ENCODE measurements around the gene NUDT22.

GRCh38 chr11:64234647-64235379 is 8.7 kb downstream of the NUDT22 start:
- peak; percentile 26; the same call in 1 of the 2 replicates for TF ChIP-seq CTCF (conservative IDR thresholded peaks at IDR 0.05; ENCODE audit: low read depth, low read length)
- TF ChIP-seq RAD21 (IDR thresholded peaks at IDR 0.05; ENCODE audit: low read length) = no peak
- no peak for TF ChIP-seq BHLHE40 (IDR thresholded peaks at IDR 0.05; ENCODE audit: low read depth, low read length)
- peak; percentile 30; the same call in 1 of the 2 replicates for TF ChIP-seq MAZ (IDR thresholded peaks at IDR 0.05; ENCODE audit: borderline replicate concordance, low read depth, low read length)
- TF ChIP-seq USF2 (IDR thresholded peaks at IDR 0.05; ENCODE audit: low read depth, low read length) = no peak
- no peak for TF ChIP-seq RFX5 (IDR thresholded peaks at IDR 0.05; ENCODE audit: low read depth, low read length)
- no peak for TF ChIP-seq CEBPB (IDR thresholded peaks at IDR 0.05; ENCODE audit: low read depth, low read length)
- no peak for TF ChIP-seq POLR2A (IDR thresholded peaks at IDR 0.05; ENCODE audit: low read depth, low read length)
- no peak for TF ChIP-seq FOS (IDR thresholded peaks at IDR 0.05; ENCODE audit: low read depth, low read length)
- no peak for TF ChIP-seq SMC3 (IDR thresholded peaks at IDR 0.05; ENCODE audit: low read depth, low read length)
- TF ChIP-seq CHD1 (IDR thresholded peaks at IDR 0.05; ENCODE audit: low read depth, low read length) = no peak
- TF ChIP-seq MXI1 (IDR thresholded peaks at IDR 0.05; ENCODE audit: borderline replicate concordance, low read depth, low read length) = peak; percentile 28; the same call in 1 of the 2 replicates
- TF ChIP-seq RCOR1 (IDR thresholded peaks at IDR 0.05; ENCODE audit: insufficient replicate concordance, low read length) = no peak
- TF ChIP-seq ELK1 (IDR thresholded peaks at IDR 0.05; ENCODE audit: borderline replicate concordance, low read depth, low read length) = no peak

Data from IMR-90 (cell line).